NCI-H69 (cell line): ENCODE results near the gene RPS24.
"Not testable (repeated sequence)": the region's sequence is repeated elsewhere in the genome, so short reads cannot be mapped to it uniquely, and the experiment has no call there.

ENCODE experiments used
- DNase-seq: peaks from one replicate; lab custom pipeline; 2025; lab: John Stamatoyannopoulos, UW

Gene RPS24

GRCh38 chr10:78053211-78053868, 19.7 kb downstream of the RPS24 start:
- DNase-seq = no peak

GRCh38 chr10:78058562-78058961, 24.9 kb downstream of the RPS24 start:
- DNase-seq = no peak

- no peak for DNase-seq
These were observed 26.4 kb downstream of the RPS24 start for GRCh38 chr10:78059906-78060702.

- DNase-seq = no peak
These were observed 28.6 kb downstream of the RPS24 start for GRCh38 chr10:78062296-78062695.

GRCh38 chr10:78063236-78063635, 29.6 kb downstream of the RPS24 start:
- no peak for DNase-seq

GRCh38 chr10:78064919-78065318, 31.3 kb downstream of the RPS24 start:
- DNase-seq = not testable (repeated sequence)

GRCh38 chr10:78065611-78066010, 31.9 kb downstream of the RPS24 start:
- DNase-seq = peak; percentile 38

- peak; percentile 72 for DNase-seq
These were observed 32.3 kb downstream of the RPS24 start for GRCh38 chr10:78066012-78066411.

GRCh38 chr10:78066728-78067430, 33.2 kb downstream of the RPS24 start:
- DNase-seq = no peak

- DNase-seq = no peak
These were observed 35.5 kb downstream of the RPS24 start for GRCh38 chr10:78069151-78069550.

GRCh38 chr10:78070064-78070463, 36.4 kb downstream of the RPS24 start:
- not testable (repeated sequence) for DNase-seq

- no peak for DNase-seq
These were observed 37.1 kb downstream of the RPS24 start for GRCh38 chr10:78070726-78071125.

GRCh38 chr10:78071140-78071856, 37.6 kb downstream of the RPS24 start:
- DNase-seq = no peak

GRCh38 chr10:78071857-78072179, 38.2 kb downstream of the RPS24 start:
- DNase-seq = no peak

- no peak for DNase-seq
These were observed 38.8 kb downstream of the RPS24 start for GRCh38 chr10:78072504-78072903.

- DNase-seq = not testable (repeated sequence)
These were observed 42.1 kb downstream of the RPS24 start for GRCh38 chr10:78075806-78076205.

- no peak for DNase-seq
These were observed 45.1 kb downstream of the RPS24 start for GRCh38 chr10:78078539-78079330.

GRCh38 chr10:78079411-78079810, 45.7 kb downstream of the RPS24 start:
- no peak for DNase-seq

- no peak for DNase-seq
These were observed 47.6 kb downstream of the RPS24 start for GRCh38 chr10:78081292-78081691.

- no peak for DNase-seq
These were observed 49.0 kb downstream of the RPS24 start for GRCh38 chr10:78082636-78083035.
